ENCODE data around the gene CEP112.
"Not testable (repeated sequence)": the region's sequence is repeated elsewhere in the genome, so short reads cannot be mapped to it uniquely, and the experiment has no call there.

CEP112 gene

DNA sequence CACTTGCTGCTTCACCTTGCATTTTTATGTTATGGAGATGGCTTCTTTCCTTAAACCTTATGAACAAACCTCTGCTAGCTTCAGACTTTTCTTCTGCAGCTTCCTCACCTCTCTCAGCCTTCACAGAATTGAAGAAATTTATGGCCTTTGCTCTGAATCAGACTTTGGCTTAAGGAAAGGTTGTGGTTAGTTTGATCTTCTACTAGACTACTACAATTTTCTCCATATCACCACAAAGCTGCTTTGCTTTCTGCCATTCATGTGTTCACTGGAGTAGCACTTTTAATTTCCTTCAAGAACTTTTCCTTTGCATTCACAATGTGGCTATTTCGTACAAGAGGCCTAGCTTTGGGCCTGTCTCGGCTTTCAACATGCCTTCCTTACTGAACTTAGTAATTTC is 459.3 kb downstream of the CEP112 start:
- DNase-seq (ENCODE audit: low spot score) = not testable (repeated sequence)

- DNase-seq (ENCODE audit: low spot score) = no peak
Measured at GRCh38 chr17:65730711-65731169, 461.2 kb downstream of the CEP112 start.

- DNase-seq (ENCODE audit: low spot score) = no peak
Measured at GRCh38 chr17:65729207-65729606, 462.7 kb downstream of the CEP112 start.

DNA sequence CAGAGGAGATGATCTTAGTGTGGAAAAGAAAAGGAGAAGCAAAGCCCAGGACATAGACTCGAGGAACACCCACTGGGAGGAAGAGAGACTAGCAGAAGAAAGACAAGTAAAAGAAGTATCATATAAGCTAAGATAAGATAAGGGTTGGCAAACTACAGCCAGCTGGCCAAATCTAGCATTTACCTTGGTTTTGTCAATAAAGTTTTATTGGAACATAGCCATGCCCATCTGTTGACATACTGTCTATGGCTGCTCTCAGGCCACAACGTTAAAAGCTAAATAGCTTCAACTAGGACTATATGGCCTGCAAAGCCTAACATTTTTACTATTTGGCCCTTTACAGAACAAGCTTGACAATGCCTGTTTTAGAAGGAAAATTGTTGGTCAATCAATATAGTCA is 464.1 kb downstream of the CEP112 start:
- DNase-seq (ENCODE audit: low spot score) = no peak

- no peak for DNase-seq (ENCODE audit: low spot score)
Measured at GRCh38 chr17:65727246-65727645, 464.7 kb downstream of the CEP112 start.

GRCh38 chr17:65723431-65724151 is 468.3 kb downstream of the CEP112 start:
- DNase-seq (ENCODE audit: low spot score) = no peak

- DNase-seq (ENCODE audit: low spot score) = no peak
Measured at GRCh38 chr17:65718601-65719000, 473.3 kb downstream of the CEP112 start.

GRCh38 chr17:65712383-65713267 is 479.3 kb downstream of the CEP112 start:
- DNase-seq (ENCODE audit: low spot score) = no peak

DNA sequence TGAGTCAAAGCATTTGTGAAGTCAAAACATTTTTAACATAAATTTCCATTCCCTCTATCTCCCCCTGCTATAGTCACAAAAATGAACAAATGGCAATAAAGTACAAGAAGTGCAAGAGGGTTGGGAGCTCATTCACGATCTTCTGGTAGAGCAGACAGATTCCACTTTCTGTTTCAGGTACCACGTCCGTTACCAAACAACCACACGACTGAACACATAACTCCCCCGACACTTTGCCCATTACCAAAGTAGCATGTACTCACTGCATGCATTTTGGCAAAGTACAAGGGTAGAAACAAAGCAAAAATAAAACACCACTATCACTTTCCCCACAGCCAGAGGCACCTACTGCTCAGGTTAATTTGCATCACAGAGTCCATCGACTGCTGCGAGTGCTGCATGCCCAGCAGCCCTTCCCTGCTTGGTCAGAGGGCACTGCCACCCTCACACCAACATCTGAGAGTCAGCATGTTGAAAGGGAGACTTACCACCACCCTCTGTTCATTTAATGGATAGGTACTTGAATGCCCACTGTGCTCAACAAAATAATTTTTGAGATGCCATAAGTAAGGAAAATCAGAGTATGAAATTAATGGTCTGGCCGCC is 480.2 kb downstream of the CEP112 start:
- no peak for DNase-seq (ENCODE audit: low spot score)

- DNase-seq (ENCODE audit: low spot score) = no peak
Measured at GRCh38 chr17:65707780-65708179, 484.2 kb downstream of the CEP112 start.

DNA sequence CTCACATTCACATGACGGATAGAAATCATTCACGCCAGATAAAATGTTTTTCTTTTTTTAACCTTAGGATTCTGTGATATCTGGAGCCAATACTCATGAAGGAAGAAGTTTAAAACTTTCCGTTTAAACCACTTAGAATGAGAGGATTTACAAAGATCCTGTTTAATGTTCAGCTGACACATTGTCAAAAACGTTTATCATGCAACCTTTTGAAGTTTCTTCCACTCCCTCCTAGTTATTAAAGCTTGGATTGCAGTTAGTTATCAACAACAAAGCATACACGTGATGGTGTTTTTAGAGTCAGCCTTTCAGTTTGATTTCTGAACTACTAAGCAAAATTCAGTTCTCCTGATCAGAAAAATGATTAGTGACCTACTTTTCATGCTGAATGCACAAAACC is 487.2 kb downstream of the CEP112 start:
- DNase-seq (ENCODE audit: low spot score) = no peak

GRCh38 chr17:65703891-65704290 is 488.0 kb downstream of the CEP112 start:
- DNase-seq (ENCODE audit: low spot score) = no peak

DNA sequence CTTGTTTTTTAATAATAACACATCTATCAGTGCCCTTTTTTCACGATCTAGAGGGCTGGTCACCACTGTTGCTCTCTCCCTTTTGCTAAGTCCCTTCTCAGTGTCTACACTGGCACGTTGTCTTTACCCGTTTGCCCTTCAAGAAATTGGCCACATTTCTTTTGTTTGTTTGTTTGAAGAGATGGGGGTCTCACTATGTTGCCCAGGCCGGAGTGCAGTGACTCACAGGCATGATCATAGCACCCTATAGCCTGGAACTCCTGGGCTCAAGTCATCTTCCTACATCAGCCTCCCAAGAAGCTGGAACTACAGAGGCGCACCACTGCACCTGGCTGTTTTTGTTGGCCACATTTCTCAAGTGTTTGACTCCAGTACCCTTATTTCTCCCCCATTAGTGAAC is 492.5 kb downstream of the CEP112 start:
- no peak for DNase-seq (ENCODE audit: low spot score)

DNA sequence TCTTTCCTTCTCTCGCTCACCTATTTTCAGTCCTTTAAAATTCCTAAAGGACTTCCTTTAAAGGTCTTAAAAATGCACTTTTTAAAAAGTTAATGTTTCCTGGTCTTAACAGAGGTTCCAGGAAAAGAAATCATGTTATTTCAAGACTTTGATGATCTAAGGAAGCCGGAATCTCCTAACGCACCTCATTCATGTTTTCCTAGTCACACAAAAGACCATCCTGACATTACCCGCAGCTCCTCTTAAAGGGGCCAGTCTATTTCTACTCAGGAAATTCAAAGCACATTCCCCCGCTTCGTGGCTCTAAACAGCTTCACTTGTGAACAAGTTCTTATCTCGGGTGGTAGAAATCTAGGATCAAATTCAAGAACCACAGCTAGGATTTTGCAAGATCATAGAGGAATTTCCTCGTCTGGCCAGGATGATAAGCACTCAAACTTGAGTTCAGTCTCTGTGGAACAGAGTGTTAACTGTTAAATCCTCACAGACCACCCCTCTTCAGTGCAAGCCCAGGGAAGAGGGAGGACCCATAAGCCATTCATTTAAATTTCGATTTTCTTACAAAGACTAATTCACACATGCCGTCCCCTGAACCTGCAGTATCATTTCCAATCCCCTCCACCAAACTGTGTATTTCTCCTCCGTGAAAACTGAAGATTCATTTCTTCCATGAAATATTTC is 493.4 kb downstream of the CEP112 start:
- no peak for DNase-seq (ENCODE audit: low spot score)

- DNase-seq (ENCODE audit: low spot score) = no peak
Measured at GRCh38 chr17:65697661-65698060, 494.3 kb downstream of the CEP112 start.

DNA sequence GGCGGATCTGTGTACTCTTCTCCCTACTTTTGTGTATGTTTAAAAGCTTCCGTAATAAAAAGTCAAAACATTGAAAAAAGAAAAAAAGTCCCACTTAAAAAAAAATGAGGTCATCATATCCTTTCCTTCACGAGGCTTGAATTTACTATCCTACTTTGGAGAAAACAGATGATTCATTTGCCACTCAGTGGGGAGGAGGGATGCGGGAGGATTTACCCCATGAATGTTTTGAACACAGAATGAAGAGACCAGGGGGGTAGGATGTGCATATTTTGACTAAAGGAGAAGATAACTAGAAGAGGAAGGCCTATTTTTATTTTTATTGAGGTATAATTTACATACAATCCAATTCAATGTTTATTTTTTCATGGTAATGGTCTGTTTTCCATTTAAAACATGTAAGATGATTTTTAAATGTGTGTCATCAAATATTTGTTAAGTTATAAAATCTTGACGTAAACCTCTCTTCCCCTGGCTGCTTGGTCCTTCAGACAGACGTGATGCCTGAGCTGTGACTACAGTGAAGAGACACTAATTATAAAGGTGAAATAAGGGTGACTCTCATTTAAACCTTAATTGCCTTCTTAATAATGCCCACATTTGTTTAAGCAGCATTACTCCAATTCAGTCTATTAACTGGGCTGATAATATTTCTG is 495.1 kb downstream of the CEP112 start:
- no peak for DNase-seq (ENCODE audit: low spot score)

DNA sequence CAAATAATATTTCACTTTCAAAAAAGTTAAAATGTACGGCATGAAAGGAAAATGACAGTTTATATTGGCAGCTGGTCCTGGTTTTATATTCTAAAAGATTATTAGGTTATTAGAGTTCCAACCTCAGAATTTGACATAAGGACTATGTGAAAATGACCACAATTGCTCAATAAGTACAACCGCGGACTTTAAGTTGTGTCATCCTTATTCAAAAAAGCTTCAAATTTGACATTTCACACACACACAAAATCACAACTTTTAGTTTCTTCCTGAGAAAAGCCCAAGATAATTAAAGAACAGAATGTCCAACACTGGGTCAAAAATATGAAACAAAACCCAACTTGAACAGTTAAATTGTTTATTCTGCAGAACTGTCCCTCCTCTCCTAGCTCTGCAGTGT is 497.3 kb downstream of the CEP112 start:
- no peak for DNase-seq (ENCODE audit: low spot score)

DNA sequence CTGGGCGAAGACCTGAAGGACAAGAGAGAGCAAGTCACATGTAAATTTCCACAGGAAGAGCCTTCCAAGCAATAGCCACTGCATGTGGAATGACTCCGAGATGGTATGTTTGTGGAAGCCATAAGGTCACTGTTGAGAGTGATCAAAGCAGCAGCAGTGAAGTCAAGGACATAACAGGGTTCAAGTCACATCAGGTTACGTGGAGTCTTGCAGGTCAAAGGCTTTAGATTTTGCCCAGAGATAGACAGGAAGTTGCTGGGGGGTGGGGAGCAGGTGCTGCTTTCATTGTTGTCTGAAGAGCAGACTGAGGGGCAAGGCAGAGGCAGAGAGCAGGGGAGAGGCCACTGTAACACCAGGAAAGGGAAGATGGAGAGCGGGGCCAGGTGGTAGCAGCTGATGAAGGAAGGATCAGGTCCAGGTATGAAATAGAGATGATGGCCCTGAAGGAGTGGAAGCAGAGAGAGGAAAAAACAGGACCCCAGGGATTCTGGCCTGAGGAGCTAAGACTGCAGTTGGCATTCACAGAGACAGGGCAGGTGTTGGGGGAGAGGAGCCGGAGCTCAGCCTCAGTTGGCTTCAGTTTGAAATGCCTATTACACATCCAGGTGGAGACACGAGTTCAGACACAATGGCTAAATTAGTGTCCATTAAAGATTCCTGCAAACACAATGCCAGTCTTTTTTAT is 501.2 kb downstream of the CEP112 start:
- DNase-seq (ENCODE audit: low spot score) = no peak

GRCh38 chr17:65688307-65688706 is 503.6 kb downstream of the CEP112 start:
- DNase-seq (ENCODE audit: low spot score) = peak; percentile 3

DNA sequence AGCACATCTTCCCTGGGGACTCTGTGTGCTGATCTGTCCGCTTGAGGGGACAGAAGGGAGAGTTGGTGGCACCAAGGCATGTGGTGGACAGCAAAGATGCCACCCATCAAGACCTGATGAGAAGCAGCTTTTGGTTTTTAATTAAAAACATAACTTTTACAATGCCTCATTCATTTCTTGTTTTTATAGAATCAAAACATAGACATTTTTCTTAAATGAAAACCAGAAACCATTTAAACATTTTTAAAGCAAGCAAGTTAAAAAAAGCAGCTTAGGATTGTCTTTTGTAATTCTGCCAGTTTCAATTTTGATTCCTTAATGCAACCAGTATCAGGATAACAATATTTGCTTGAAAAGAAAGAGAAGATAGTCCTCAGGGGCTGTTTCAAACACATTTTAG is 506.8 kb downstream of the CEP112 start:
- no peak for DNase-seq (ENCODE audit: low spot score)

DNA sequence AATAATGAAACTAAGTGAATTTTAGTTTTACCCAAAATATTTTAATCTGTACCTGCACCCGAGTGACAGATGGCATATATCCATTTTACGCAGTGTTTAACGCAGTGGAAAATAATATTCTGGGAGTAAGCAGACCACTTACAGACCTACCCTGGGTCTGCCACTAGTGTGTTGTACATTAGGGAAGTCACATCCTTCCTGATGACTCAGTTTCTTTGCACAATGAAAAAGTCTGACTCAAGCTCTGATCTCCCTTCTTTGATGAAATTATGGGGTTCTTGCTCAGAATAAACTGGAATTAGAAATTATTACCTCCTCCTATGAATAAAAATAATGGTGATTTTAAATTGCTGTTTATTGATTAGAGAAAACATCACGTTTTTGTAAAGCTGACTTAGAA is 507.3 kb downstream of the CEP112 start:
- no peak for DNase-seq (ENCODE audit: low spot score)
